Fibroblast of pulmonary artery (primary cell): ENCODE measurements around the gene HOXD13.
A peak's percentile ranks its signal among the peaks of the same experiment; 100 is the strongest.

Experiments
- DNase-seq: peaks from one replicate; pipeline ENCODE4 v3.0.0-alpha.2; 2010; ENCODE audit warnings: low read depth
- H3K4me3 ChIP-seq: replicated peaks from 2 replicates; pipeline ENCODE4 v1.5.1; 2011; ENCODE audit warnings: low read depth, mild to moderate bottlenecking, control low read depth, low read length, moderate library complexity
- CTCF ChIP-seq: IDR thresholded peaks from 2 replicates; pipeline ENCODE4 v1.5.1; 2011; ENCODE audit warnings: mild to moderate bottlenecking, control low read depth, low read length, inconsistent platforms; ENCODE audit errors: missing control alignments

Gene HOXD13

GRCh38 chr2:176085861-176086771, 6.4 kb upstream of the HOXD13 start:
- peak; percentile 49 for TF ChIP-seq CTCF
- H3K4me3 ChIP-seq: no peak overlapping the region
- peak; percentile 37 for DNase-seq

GRCh38 chr2:176087330-176088047, 5.0 kb upstream of the HOXD13 start:
- no peak overlapping the region for H3K4me3 ChIP-seq
- no peak for DNase-seq
- TF ChIP-seq CTCF: no peak

- DNase-seq: peak; percentile 49
- peak overlapping the region; percentile 23 for H3K4me3 ChIP-seq
- TF ChIP-seq CTCF: peak; percentile 68
Measured at GRCh38 chr2:176088048-176088936, 4.2 kb upstream of the HOXD13 start.

- no peak for TF ChIP-seq CTCF
- no peak overlapping the region for H3K4me3 ChIP-seq
- no peak for DNase-seq
Measured at GRCh38 chr2:176088937-176089842, 3.3 kb upstream of the HOXD13 start.

GRCh38 chr2:176089843-176090395, 2.6 kb upstream of the HOXD13 start:
- H3K4me3 ChIP-seq: no peak overlapping the region
- no peak for DNase-seq
- TF ChIP-seq CTCF: no peak

GRCh38 chr2:176090862-176091261, 1.7 kb upstream of the HOXD13 start:
- H3K4me3 ChIP-seq: no peak overlapping the region
- no peak for TF ChIP-seq CTCF
- no peak for DNase-seq
